GM12878 (cell line): ENCODE measurements around the gene MRPS21. TPM values are rescaled to one million over a fixed set of nuclear protein-coding genes. Genes with fewer than 3 reads are reported as not detected.

Experiments used
- CHD1 ChIP-seq: IDR thresholded peaks from 2 replicates; pipeline ENCODE4 v1.6.1; 2012; ENCODE audit warnings: low read depth, low read length, improper control_type of control experiment
- CHD4 ChIP-seq: fragments of 200-600 bp; sonication (generic); IDR thresholded peaks from 2 replicates; pipeline ENCODE4 v1.6.1; 2016; ENCODE audit warnings: mild to moderate bottlenecking
- EED ChIP-seq: sonication (generic); IDR thresholded peaks from 2 replicates; pipeline ENCODE4 v1.6.1; 2016; ENCODE audit warnings: antibody characterized with exemption, low read depth
- ELK1 ChIP-seq: IDR thresholded peaks from 2 replicates; pipeline ENCODE4 v1.6.1; 2012; ENCODE audit warnings: low read depth, low read length, improper control_type of control experiment
- FOXM1 ChIP-seq: IDR thresholded peaks from 2 replicates; pipeline ENCODE4 v1.6.1; 2012; ENCODE audit warnings: low read depth, mild to moderate bottlenecking, inconsistent platforms, low read length, moderate library complexity
- KAT2A ChIP-seq: conservative IDR thresholded peaks from 2 replicates; pipeline ENCODE4 v1.6.1; 2011; ENCODE audit warnings: low read depth, low read length; ENCODE audit not compliant: control insufficient read depth
- MAX ChIP-seq: IDR thresholded peaks from 2 replicates; pipeline ENCODE4 v1.6.1; 2012; ENCODE audit warnings: low read depth, low read length, improper control_type of control experiment
- MEF2B ChIP-seq: fragments of 450-650 bp; IDR thresholded peaks from 2 replicates; pipeline ENCODE4 v1.6.1; 2018; ENCODE audit warnings: mild to moderate bottlenecking, moderate library complexity; ENCODE audit not compliant: partially characterized antibody, poor library complexity, severe bottlenecking
- MTA3 ChIP-seq: IDR thresholded peaks from 2 replicates; pipeline ENCODE4 v1.6.1; 2012; ENCODE audit warnings: low read length, inconsistent platforms, borderline replicate concordance
- POLR2AphosphoS5 ChIP-seq: IDR thresholded peaks from 2 replicates; pipeline ENCODE4 v1.6.1; 2011; ENCODE audit warnings: mild to moderate bottlenecking, low read length, inconsistent platforms
- RAD51 ChIP-seq: fragments of 450-650 bp; IDR thresholded peaks from 2 replicates; pipeline ENCODE4 v1.6.1; 2016; ENCODE audit warnings: moderate library complexity, mild to moderate bottlenecking, inconsistent platforms
- SKIL ChIP-seq: fragments of 450-650 bp; IDR thresholded peaks from 2 replicates; pipeline ENCODE4 v1.6.1; 2017; ENCODE audit warnings: mild to moderate bottlenecking, low read depth, inconsistent platforms; ENCODE audit not compliant: poor library complexity, severe bottlenecking
- SPI1 ChIP-seq: IDR thresholded peaks from 2 replicates; pipeline ENCODE4 v1.6.1; 2011; ENCODE audit warnings: low read depth, mild to moderate bottlenecking, low read length, moderate library complexity, borderline replicate concordance; ENCODE audit not compliant: insufficient read depth
- STAT1 ChIP-seq: fragments of 450-650 bp; conservative IDR thresholded peaks from 2 replicates; pipeline ENCODE4 v1.6.1; 2014; ENCODE audit warnings: antibody characterized with exemption, mild to moderate bottlenecking
- SUZ12 ChIP-seq: fragments of 200-600 bp; sonication (generic); IDR thresholded peaks from one replicate; pipeline ENCODE4 v1.6.1; 2018; ENCODE audit warnings: antibody characterized with exemption, mild to moderate bottlenecking; ENCODE audit not compliant: unreplicated experiment
- USF1 ChIP-seq: IDR thresholded peaks from 2 replicates; pipeline ENCODE4 v1.6.1; 2011; ENCODE audit warnings: borderline replicate concordance, low read depth, mild to moderate bottlenecking, moderate library complexity, mixed read lengths, low read length; ENCODE audit not compliant: insufficient read depth; ENCODE audit errors: extremely low read length
- ZBED1 ChIP-seq: IDR thresholded peaks from 2 replicates; pipeline ENCODE4 v1.6.1; 2016; ENCODE audit warnings: borderline replicate concordance
- ZBTB33 ChIP-seq: fragments of 450-650 bp; IDR thresholded peaks from 2 replicates; pipeline ENCODE4 v1.6.1; 2017; ENCODE audit warnings: mild to moderate bottlenecking
- ZNF687 ChIP-seq: fragments of 450-650 bp; IDR thresholded peaks from 2 replicates; pipeline ENCODE4 v1.6.1; 2017; ENCODE audit warnings: mild to moderate bottlenecking, moderate library complexity
- polyA plus RNA-seq, 11 experiments: library from polyadenylated mRNA; depleted of rRNA in 4 of 11; unstranded in 6 of 11; stranded (reverse) in 5 of 11; fragments of >200 nt; fragmentation: Nextera tagmentation in 4 of 11; fragmentation: Illumina TruSeq in 1 of 11; extraction: Ambion mirVana in 4 of 11; extraction: Trizol in 1 of 11; gene quantifications; 1 replicate in 1 of 11; 2 replicates in 10 of 11; pipeline versions ENCODE4 v1.2.1 to v1.2.3, GENCODE V29; 2011 to 2016; ENCODE audit warnings: inconsistent platforms in 2 of 11, missing spikeins in 2 of 11, low read depth in 1 of 11
- total RNA-seq, 4 experiments: library from RNA; depleted of rRNA in 3 of 4; stranded (reverse); fragments of >200 nt in 3 of 4; fragmentation: Illumina TruSeq in 1 of 4; extraction: Trizol in 1 of 4; gene quantifications; 2 replicates each; pipeline versions ENCODE4 v1.2.1 to v1.2.3, GENCODE V29; 2013 to 2021

MRPS21 gene
- total and polyA plus RNA-seq, 10 of the 15 experiments (the other 5 are each of a cell fraction or from before 2014, with no cell fraction given): 69.4 to 275 (median 103) TPM

GRCh38 chr1:150281758-150282557, 11.7 kb upstream of the MRPS21 start, which contains the start of gene CIART (continued):
- no peak for TF ChIP-seq KAT2A
- TF ChIP-seq ZBTB33: 0 out of 2 replicates have a peak, but pooled peaks have one; percentile 8
- no peak for TF ChIP-seq FOXM1
- TF ChIP-seq ZBED1: no peak
- no peak for TF ChIP-seq SKIL
- no peak for TF ChIP-seq ELK1
- TF ChIP-seq MAX: peak; percentile 61; the same call in 1 of the 2 replicates
- TF ChIP-seq POLR2AphosphoS5: no peak
- peak; percentile 74 for TF ChIP-seq USF1
- TF ChIP-seq STAT1: no peak
- TF ChIP-seq CHD1: no peak
- peak; percentile 79 for TF ChIP-seq MEF2B
- no peak; the same call in 1 of the 2 replicates for TF ChIP-seq MTA3
- TF ChIP-seq SPI1: no peak
- TF ChIP-seq ZNF687: no peak
- no peak for TF ChIP-seq SUZ12
- no peak for TF ChIP-seq CHD4
- TF ChIP-seq RAD51: peak; percentile 81
- TF ChIP-seq EED: no peak
